ENCODE results near the gene FAM120A. TPM values are rescaled to one million over a fixed set of nuclear protein-coding genes. Genes with fewer than 3 reads are reported as not detected.

FAM120A gene
- total RNA-seq, 1 experiment from 2014 or later: 53.3 TPM

- CTCF ChIA-PET: interaction anchor here (0.8 to 1.4 kb wide), 3 partner anchors 11 to 369 kb away, joined by 3 read pairs; no protein-coding TSS in a partner anchor
These were observed 71.3 kb downstream of the FAM120A start for GRCh38 chr9:93522736-93523135.

More at GRCh38 chr9:93522736-93523135, 71.3 kb downstream of the FAM120A start:
- POLR2A ChIA-PET: no interaction called here
- DNase-seq (ENCODE audit: low spot score) (no peak), ATAC-seq (no peak)
- Mint-ChIP-seq H3K9me3 (no peaks in the 10 kb centered on the region), H3K4me1 (peaks cover 3% of the 10 kb centered on the region; the same call in 1 of the 2 replicates), H3K27ac (no peak overlapping the region), H3K36me3 (peaks cover 31% of the 10 kb centered on the region), H3K4me3 (no peak overlapping the region), H3K27me3 (ENCODE audit: low read depth) (no peaks in the 10 kb centered on the region)
- no peak for TF ChIP-seq SMAD4 (CRISPR knock-in tag; IDR thresholded peaks at IDR 0.05)
- TF ChIP-seq ERG (CRISPR knock-in tag; IDR thresholded peaks at IDR 0.05): no peak
- no peak for TF ChIP-seq ZNF423 (CRISPR knock-in tag; IDR thresholded peaks at IDR 0.05)
- TF ChIP-seq NR2C2 (CRISPR knock-in tag; IDR thresholded peaks at IDR 0.05): no peak
- no peak for TF ChIP-seq ATF2 (CRISPR knock-in tag; IDR thresholded peaks at IDR 0.05; ENCODE audit: borderline replicate concordance, low read depth)
- TF ChIP-seq, protein P1, sequence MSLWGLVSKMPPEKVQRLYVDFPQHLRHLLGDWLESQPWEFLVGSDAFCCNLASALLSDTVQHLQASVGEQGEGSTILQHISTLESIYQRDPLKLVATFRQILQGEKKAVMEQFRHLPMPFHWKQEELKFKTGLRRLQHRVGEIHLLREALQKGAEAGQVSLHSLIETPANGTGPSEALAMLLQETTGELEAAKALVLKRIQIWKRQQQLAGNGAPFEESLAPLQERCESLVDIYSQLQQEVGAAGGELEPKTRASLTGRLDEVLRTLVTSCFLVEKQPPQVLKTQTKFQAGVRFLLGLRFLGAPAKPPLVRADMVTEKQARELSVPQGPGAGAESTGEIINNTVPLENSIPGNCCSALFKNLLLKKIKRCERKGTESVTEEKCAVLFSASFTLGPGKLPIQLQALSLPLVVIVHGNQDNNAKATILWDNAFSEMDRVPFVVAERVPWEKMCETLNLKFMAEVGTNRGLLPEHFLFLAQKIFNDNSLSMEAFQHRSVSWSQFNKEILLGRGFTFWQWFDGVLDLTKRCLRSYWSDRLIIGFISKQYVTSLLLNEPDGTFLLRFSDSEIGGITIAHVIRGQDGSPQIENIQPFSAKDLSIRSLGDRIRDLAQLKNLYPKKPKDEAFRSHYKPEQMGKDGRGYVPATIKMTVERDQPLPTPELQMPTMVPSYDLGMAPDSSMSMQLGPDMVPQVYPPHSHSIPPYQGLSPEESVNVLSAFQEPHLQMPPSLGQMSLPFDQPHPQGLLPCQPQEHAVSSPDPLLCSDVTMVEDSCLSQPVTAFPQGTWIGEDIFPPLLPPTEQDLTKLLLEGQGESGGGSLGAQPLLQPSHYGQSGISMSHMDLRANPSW (CRISPR knock-in tag; conservative IDR thresholded peaks at IDR 0.05; ENCODE audit: low read depth): no peak
- TF ChIP-seq, protein P2, sequence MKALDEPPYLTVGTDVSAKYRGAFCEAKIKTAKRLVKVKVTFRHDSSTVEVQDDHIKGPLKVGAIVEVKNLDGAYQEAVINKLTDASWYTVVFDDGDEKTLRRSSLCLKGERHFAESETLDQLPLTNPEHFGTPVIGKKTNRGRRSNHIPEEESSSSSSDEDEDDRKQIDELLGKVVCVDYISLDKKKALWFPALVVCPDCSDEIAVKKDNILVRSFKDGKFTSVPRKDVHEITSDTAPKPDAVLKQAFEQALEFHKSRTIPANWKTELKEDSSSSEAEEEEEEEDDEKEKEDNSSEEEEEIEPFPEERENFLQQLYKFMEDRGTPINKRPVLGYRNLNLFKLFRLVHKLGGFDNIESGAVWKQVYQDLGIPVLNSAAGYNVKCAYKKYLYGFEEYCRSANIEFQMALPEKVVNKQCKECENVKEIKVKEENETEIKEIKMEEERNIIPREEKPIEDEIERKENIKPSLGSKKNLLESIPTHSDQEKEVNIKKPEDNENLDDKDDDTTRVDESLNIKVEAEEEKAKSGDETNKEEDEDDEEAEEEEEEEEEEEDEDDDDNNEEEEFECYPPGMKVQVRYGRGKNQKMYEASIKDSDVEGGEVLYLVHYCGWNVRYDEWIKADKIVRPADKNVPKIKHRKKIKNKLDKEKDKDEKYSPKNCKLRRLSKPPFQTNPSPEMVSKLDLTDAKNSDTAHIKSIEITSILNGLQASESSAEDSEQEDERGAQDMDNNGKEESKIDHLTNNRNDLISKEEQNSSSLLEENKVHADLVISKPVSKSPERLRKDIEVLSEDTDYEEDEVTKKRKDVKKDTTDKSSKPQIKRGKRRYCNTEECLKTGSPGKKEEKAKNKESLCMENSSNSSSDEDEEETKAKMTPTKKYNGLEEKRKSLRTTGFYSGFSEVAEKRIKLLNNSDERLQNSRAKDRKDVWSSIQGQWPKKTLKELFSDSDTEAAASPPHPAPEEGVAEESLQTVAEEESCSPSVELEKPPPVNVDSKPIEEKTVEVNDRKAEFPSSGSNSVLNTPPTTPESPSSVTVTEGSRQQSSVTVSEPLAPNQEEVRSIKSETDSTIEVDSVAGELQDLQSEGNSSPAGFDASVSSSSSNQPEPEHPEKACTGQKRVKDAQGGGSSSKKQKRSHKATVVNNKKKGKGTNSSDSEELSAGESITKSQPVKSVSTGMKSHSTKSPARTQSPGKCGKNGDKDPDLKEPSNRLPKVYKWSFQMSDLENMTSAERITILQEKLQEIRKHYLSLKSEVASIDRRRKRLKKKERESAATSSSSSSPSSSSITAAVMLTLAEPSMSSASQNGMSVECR (CRISPR knock-in tag; IDR thresholded peaks at IDR 0.05; ENCODE audit: borderline replicate concordance): no peak
- TF ChIP-seq ZNF263 (CRISPR knock-in tag; IDR thresholded peaks at IDR 0.05; ENCODE audit: low read depth): no peak
- no peak for TF ChIP-seq ATF6 (CRISPR knock-in tag; IDR thresholded peaks at IDR 0.05)
- TF ChIP-seq ZNF425 (CRISPR knock-in tag; conservative IDR thresholded peaks at IDR 0.05): no peak
- no peak for TF ChIP-seq ZNF416 (CRISPR knock-in tag; IDR thresholded peaks at IDR 0.05)
- TF ChIP-seq IRF2 (CRISPR knock-in tag; IDR thresholded peaks at IDR 0.05; ENCODE audit: borderline replicate concordance, low read depth): no peak
- TF ChIP-seq NFATC4 (CRISPR knock-in tag; IDR thresholded peaks at IDR 0.05): no peak
- TF ChIP-seq ZNF219 (CRISPR knock-in tag; IDR thresholded peaks at IDR 0.05; ENCODE audit: borderline replicate concordance): no peak
- no peak for TF ChIP-seq ETV6 (CRISPR knock-in tag; IDR thresholded peaks at IDR 0.05)
- TF ChIP-seq, protein P3, sequence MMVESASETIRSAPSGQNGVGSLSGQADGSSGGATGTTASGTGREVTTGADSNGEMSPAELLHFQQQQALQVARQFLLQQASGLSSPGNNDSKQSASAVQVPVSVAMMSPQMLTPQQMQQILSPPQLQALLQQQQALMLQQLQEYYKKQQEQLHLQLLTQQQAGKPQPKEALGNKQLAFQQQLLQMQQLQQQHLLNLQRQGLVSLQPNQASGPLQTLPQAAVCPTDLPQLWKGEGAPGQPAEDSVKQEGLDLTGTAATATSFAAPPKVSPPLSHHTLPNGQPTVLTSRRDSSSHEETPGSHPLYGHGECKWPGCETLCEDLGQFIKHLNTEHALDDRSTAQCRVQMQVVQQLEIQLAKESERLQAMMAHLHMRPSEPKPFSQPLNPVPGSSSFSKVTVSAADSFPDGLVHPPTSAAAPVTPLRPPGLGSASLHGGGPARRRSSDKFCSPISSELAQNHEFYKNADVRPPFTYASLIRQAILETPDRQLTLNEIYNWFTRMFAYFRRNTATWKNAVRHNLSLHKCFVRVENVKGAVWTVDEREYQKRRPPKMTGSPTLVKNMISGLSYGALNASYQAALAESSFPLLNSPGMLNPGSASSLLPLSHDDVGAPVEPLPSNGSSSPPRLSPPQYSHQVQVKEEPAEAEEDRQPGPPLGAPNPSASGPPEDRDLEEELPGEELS (CRISPR knock-in tag; IDR thresholded peaks at IDR 0.05): no peak
- no peak for TF ChIP-seq ELF4 (CRISPR knock-in tag; IDR thresholded peaks at IDR 0.05; ENCODE audit: low read depth)

All from WTC11 (cell line).